Erythroblast (primary cell): Measurements from ENCODE around the gene DOP1B.
A peak's percentile ranks its signal among the peaks of the same experiment; 100 is the strongest.

ENCODE experiments used
- DNase-seq, 2 experiments: peaks; one replicate each; lab custom pipeline; 2025; lab: John Stamatoyannopoulos, UW
- GATA1 ChIP-seq: IDR thresholded peaks from 2 replicates; pipeline ENCODE4 v1.6.1; 2011; ENCODE audit warnings: low read depth, mild to moderate bottlenecking, control low read depth, low read length, moderate library complexity
- POLR2A ChIP-seq: IDR thresholded peaks from 2 replicates; pipeline ENCODE4 v1.6.1; 2011; ENCODE audit warnings: mild to moderate bottlenecking, low read length

The DOP1B gene

DNA sequence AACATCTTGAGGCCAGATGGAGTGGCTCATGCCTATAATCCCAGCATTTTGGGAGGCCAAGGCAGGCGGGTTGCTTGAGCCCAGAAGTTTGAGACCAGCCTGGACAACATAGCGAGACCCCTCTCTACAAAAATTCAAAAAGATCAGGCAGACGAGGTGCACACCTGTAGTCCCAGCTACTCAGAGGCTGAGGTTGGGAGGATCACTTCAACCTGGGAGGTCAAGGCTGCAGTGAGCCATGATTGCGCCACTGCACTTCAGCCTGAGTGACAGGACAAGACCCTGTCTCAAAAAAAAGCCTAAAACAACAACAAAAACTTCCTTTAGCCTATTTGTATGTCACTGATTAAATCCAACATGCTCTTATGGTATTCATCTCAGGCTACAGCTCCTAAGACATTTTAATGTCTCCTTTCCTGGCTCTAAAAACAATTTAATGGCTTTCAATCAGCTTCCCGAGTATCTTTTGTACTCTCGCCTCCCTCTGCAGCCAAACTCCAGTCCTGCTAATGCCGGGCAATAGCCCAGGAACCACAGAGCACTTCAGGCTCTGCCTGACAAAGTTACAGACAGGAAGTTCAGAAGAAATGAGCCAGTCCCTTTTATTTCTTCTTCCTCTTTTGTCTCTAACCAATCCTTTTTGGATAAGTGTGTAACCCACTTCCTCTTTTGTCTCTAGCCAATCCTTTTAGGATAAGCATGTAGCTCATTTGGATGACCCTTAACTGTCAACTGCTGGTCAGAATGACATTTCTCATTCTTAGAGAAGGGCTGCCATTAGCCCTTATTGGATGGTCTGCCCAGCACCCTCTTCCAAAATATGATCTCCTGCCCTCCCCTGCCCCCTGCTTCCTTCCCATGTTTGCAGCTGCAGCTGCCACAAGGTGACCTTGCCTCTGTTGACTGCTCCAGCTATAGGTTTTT lies 6.6 kb upstream of the DOP1B start:
- no peak for DNase-seq
- TF ChIP-seq POLR2A (no peak), GATA1 (no peak)

DNA sequence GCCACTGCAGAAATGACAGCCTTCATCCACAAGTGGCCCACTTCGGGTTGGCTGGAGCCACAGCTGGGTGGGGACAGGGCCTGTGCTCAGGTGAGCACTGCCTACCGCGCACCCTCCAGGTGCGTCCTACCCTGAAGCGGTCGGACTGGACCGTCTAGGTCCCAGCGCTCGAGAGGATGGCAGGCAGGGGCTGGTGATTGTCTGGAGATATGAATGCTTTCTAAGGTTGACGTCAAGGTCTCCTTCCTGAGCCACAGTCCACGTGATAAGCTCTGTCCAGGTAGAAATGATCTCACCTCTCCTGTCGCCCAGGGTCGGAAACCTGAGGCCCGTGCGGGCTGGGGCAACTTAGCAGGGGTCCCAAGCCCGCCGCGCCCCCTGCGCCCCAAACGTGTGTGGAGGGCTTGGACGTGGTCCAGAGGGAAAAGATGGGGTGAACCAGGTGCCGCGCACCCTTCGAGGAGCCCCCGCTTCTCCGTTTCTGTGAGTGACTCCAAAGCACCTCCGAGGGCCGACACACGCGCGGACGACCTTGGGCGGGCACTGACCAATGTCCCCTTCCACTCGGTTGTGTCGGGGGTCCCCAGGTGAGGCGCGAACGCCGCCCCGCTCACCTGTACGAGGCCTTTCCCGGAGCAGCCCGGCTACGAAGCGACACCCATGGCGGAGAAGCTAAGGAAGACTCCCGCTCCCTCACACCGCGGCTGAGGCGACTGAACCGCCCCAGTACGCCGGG lies 853 bp upstream of the DOP1B start:
- peak in 1 of 2 experiments; percentile 41 for DNase-seq
- no peak for TF ChIP-seq GATA1
- peak; percentile 22 for TF ChIP-seq POLR2A

DNA sequence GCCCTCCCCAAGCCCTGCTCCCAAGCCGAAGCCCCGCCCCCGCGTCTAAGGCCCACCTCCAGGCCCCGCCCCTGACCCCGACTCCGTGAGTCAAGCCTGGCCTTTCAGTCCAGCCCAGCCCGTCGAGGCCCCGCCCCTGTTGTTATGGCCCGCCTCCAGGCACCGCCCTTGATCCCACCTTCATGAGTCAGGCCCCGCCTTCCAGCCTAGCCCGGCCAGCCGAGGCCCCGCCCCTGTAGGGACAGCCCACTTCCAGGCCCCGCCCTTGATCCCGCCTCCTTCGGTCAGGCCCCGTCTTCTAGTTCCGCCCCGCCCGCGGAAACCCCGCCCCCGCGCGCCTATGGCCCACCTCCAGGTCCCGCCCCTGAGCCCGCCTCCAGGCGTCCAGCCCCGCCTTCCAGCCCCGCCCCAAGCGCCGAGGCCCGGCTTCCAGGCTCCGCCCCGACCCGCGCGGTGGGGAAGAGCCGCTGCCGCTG lies 247 bp upstream of the DOP1B start:
- DNase-seq = peak; percentile 98 to 100
- TF ChIP-seq POLR2A = no peak
- TF ChIP-seq GATA1 = no peak

DNA sequence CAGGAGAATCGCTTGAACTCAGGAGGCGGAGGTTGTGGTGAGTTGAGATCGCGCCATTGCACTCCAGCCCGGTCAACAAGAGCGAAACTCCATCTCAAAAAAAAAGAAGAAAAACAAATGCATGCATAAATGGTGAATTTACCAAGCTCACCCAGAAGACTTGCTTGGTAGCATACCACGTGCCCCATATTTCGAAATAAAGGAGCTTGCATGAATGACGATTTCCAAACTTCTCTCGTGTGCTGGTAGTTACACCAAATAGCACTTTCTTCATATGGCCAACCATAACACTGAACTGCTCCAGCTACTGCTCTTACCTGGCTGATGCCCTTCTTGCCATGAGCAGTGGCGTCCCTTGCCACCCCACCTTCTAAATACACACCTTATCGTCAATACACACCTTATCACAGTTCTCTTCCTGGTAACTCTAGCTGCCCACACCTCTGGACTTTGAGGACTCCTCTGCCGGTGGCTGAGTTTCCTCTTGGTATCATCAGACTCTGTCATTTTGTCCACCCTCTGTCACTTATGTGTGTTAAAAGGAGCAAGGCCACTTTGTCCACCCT lies 2.8 kb downstream of the DOP1B start:
- no peak for DNase-seq
- no peak for TF ChIP-seq GATA1
- TF ChIP-seq POLR2A = no peak

DNA sequence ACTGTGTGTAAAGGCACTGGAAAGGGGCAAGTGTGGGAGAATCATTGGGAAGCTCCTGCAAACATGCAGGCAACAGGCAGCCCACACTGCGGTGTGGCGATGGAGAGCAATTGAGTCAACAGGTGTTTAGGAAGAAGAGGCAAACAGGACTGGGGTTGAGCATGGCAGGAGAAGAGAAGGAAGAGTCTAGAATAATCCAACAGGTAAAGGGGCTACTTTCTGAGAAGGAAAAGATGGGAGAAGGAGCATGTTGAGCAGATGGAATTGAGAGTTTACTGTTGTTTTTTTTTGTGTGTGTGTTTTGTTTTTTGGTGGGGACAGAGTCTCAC lies 4.2 kb downstream of the DOP1B start:
- TF ChIP-seq GATA1 = no peak
- TF ChIP-seq POLR2A = no peak
- no peak for DNase-seq

DNA sequence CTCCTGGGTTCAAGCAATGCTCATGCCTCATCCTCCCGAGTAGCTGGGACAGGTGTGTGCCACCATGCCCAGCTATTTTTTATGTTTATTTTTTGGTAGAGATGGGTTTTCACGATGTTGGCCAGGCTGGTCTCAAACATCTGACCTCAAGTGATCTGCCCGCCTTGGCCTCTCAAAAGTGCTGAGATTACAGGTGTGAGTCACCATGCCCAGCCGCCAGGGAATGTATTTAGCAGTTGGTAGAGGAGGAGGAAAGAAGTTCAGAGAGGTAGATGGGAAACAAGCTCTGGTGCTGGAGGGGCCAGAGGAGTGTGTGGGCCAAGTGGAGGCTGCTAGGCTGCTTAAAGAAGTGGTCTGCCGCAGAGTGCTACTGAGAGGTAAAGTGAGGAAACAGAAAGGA lies 6.0 kb downstream of the DOP1B start:
- TF ChIP-seq GATA1 (no peak), POLR2A (no peak)
- DNase-seq = no peak

DNA sequence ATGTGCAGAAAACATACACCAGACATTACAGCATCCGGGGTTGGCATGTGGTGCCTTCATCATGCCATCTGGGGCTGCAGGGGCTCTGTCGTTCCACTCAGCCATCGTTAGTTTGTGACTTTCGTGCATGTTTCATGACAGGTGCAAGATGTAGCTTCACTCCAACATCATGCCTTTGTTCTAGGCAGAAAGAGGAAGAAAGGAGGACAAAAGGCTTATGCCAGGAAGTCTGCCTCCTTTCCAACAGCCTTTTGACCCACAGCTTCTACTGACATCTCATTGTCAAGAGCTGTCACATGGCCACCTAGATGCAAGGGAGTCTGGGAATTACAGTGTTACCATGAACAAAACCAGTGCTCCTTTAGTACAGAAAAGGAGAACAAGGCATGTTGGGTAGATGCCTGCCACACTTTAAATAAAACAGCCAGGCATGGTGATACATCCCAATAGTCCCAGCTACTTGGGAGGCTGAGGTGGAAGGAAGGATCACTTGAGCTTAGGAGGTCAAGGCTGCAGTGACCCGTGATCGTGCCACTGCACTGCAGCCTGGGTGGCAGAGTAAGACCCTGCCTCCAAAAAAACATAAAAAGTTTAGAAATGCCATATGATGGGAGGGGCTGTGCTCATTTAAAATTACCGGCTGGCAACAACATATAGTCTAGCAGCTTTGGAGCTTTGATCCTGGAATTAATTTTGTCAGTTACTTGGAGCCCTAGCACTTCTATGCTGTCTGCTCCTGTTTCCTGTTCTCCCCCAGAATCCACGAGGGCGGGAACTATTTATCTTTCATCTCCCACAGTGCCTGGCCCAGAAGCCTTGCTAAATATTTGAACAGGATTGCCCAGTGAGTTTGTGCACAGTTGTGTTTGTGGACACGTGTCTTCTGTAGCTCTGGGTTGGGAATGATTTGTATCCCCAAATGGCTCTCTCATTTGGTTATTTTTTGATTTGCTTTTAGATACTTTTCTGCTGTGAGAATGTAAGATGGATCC lies 7.4 kb downstream of the DOP1B start:
- TF ChIP-seq POLR2A = no peak
- no peak for TF ChIP-seq GATA1
- DNase-seq = no peak

DNA sequence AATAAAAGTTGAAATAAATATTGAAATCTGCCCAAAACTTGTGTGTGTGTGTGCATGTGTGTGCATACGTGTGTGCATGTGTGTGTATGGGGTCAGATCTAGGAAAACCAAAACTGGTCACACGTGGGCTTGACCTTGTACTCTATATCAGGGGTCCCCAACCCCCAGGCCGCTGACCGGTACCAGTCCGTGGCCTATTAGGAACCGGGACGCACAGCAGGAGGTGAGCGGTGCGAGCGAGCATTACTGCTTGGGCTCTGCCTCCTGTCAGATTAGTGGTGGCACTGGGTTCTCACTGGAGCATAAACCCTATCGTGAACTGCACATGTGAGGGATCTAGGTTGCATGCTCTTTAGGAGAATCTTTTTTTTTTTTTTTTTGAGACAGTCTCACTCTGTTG lies 8.7 kb downstream of the DOP1B start:
- TF ChIP-seq GATA1 (no peak), POLR2A (no peak)
- no peak for DNase-seq

DNA sequence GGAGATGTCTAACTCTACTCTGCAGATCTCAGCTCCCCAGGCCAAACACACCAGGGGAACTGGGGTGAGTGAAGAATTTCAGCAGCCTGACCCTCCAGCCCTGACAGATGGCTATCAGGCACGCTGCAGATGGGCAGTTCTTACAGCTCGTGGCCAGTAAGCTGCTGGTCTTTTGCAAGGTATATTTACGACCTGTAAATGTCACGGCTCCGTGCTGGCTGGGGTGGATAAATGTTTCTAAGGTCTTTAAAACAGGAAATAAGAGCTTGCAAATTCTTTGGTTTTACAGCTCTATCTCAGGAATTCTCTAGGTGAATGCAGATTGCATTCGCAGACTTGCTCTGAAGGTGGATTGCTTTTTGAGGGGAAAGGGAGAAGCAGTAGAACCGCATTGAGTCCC lies 10.1 kb downstream of the DOP1B start:
- DNase-seq = no peak
- TF ChIP-seq POLR2A (no peak), GATA1 (no peak)

DNA sequence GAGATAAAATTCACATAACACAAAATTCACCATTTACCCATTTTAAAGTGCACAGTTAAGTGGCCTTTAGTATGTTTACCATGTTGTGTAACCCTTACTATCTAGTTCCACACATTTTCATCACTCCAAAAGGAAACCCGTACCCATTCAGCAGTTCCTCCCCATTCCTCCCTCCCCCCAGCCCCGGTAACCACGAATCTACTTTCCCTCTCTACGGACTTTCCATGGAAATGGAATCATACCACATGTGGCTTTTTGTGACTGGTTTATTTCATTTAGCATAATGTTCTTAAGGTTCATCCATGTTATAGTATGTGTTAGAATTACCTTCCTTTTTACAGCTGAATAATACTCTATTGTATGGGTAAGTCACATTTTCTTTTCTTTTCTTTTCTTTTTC lies 10.9 kb downstream of the DOP1B start:
- no peak for DNase-seq
- TF ChIP-seq POLR2A = no peak
- TF ChIP-seq GATA1 = no peak

DNA sequence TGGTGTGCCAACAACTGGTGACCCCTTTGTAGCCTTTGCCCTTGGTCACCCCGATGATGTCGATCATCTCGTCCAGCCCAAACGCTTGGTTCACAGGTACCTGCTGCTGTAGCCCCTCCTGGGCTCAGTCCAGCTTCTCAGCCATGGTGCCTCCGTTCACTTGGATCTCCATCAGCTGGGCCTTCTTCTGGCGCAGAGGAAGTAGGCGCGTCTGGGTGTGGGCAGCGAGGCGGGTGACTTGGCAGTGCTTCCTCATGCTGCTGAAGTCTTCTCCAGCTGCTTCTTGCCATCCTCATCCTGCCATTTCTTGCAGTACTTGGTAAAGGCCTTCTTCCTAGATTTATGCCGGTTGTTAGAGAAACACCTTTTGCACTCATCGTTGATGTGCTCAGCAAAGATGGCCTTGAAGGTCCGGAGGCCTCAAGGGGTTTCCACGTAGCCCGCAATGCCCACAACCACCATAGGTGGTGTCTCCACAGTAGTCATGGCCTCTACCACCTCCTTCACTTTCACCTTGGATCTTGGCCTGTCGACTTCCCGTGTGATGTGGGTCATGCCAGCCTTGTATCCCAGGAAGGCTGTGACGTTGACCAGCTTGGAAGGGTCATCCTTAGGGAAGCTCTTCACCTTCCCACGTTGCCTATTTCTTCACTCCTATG lies 13.0 kb downstream of the DOP1B start:
- DNase-seq = no peak
- no peak for TF ChIP-seq GATA1

DNA sequence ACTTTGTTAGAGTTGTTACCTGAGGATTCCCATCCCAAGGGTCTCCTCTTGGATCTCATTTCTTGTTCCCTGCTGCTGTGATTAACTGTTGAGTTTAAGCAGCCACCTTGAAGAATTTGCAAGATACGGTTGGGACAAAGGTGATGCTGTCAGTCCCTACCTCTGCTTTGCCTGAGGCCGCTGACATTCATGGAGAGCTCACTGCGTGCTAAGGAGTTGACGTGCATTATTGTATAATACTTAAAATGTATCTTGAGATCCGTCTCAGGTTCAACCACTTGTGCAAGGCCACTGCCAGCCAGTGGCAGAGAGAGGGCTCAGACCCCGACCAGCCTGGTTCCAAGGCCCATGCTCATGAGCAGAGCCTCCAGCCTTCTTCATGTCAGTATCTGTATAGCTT lies 14.2 kb downstream of the DOP1B start:
- TF ChIP-seq POLR2A (no peak), GATA1 (no peak)
- DNase-seq = no peak
